Activated CD4-positive, CD25-positive, alpha-beta regulatory T cell treated with anti-CD3 and anti-CD28 coated beads, Interleukin-2, amount 50 U/mL, for 16 hours (primary cell): Measurements from ENCODE around the gene USP12.
"Not testable (repeated sequence)": the region's sequence is repeated elsewhere in the genome, so short reads cannot be mapped to it uniquely, and the experiment has no call there.

Experiments used
- DNase-seq: peaks from one replicate; pipeline ENCODE4 v3.0.0-alpha.2; 2020; ENCODE audit warnings: low read depth, low spot score

Gene USP12

GRCh38 chr13:27123445-27123844 is 48.2 kb downstream of the USP12 start:
- DNase-seq: not testable (repeated sequence)

- no peak for DNase-seq
Observed at GRCh38 chr13:27122036-27122435, 49.6 kb downstream of the USP12 start.

- DNase-seq: no peak
Observed at GRCh38 chr13:27120811-27121210, 50.8 kb downstream of the USP12 start.

- no peak for DNase-seq
Observed at GRCh38 chr13:27120011-27120410, 51.6 kb downstream of the USP12 start.

GRCh38 chr13:27118428-27119054 is 53.1 kb downstream of the USP12 start:
- no peak for DNase-seq

GRCh38 chr13:27117952-27118351 is 53.7 kb downstream of the USP12 start:
- DNase-seq: no peak

- no peak for DNase-seq
Observed at GRCh38 chr13:27117158-27117557, 54.5 kb downstream of the USP12 start.

- no peak for DNase-seq
Observed at GRCh38 chr13:27113436-27113835, 58.2 kb downstream of the USP12 start.

GRCh38 chr13:27112006-27112405 is 59.6 kb downstream of the USP12 start:
- no peak for DNase-seq

GRCh38 chr13:27110056-27110746 is 61.4 kb downstream of the USP12 start:
- no peak for DNase-seq

GRCh38 chr13:27106144-27106543 is 65.5 kb downstream of the USP12 start:
- DNase-seq: no peak

- no peak for DNase-seq
Observed at GRCh38 chr13:27104606-27105005, 67.0 kb downstream of the USP12 start.

- DNase-seq: no peak
Observed at GRCh38 chr13:27101847-27102246, 69.8 kb downstream of the USP12 start.

- no peak for DNase-seq
Observed at GRCh38 chr13:27101289-27101688, 70.3 kb downstream of the USP12 start.

GRCh38 chr13:27097691-27098090 is 73.9 kb downstream of the USP12 start:
- DNase-seq: no peak

- DNase-seq: no peak
Observed at GRCh38 chr13:27091451-27091850, 80.2 kb downstream of the USP12 start.

- no peak for DNase-seq
Observed at GRCh38 chr13:27088619-27089018, 83.0 kb downstream of the USP12 start.

GRCh38 chr13:27086599-27087265 is 84.9 kb downstream of the USP12 start:
- no peak for DNase-seq

GRCh38 chr13:27083183-27083582 is 88.4 kb downstream of the USP12 start:
- no peak for DNase-seq

- no peak for DNase-seq
Observed at GRCh38 chr13:27081893-27082679, 89.5 kb downstream of the USP12 start.

GRCh38 chr13:27080018-27080948 is 91.3 kb downstream of the USP12 start:
- DNase-seq: no peak
